COLO829 (cell line): ENCODE measurements around the gene RNGTT.
"Not testable (repeated sequence)": the region's sequence is repeated elsewhere in the genome, so short reads cannot be mapped to it uniquely, and the experiment has no call there.

Experiments
- DNase-seq: peaks from one replicate; pipeline ENCODE4 v3.0.0; 2012; ENCODE audit warnings: low spot score

Gene RNGTT

GRCh38 chr6:88963139-88964090 is at the start of gene RNGTT:
TSS of gene RNGTT (minus strand) at chr6:88963618. CDS start at chr6:88963409, 209 bp downstream.
- peak; percentile 99 for DNase-seq

- no peak for DNase-seq
These were observed 48.0 kb upstream of the RNGTT start for GRCh38 chr6:89011436-89011835.

- DNase-seq: no peak
These were observed 47.4 kb upstream of the RNGTT start for GRCh38 chr6:89010825-89011224.

GRCh38 chr6:89009624-89010059 is 46.2 kb upstream of the RNGTT start:
- DNase-seq: no peak

- DNase-seq: no peak
These were observed 45.5 kb upstream of the RNGTT start for GRCh38 chr6:89008815-89009374.

GRCh38 chr6:89008001-89008814 is 44.8 kb upstream of the RNGTT start:
- no peak for DNase-seq

GRCh38 chr6:89007209-89008000 is 44.0 kb upstream of the RNGTT start:
- no peak for DNase-seq

GRCh38 chr6:89002523-89002922 is 39.1 kb upstream of the RNGTT start:
- no peak for DNase-seq

GRCh38 chr6:88997327-88997726 is 33.9 kb upstream of the RNGTT start:
- DNase-seq: no peak

GRCh38 chr6:88992741-88993552 is 29.5 kb upstream of the RNGTT start:
- peak; percentile 91 for DNase-seq

- peak; percentile 78 for DNase-seq
These were observed 25.8 kb upstream of the RNGTT start for GRCh38 chr6:88989215-88989614.

GRCh38 chr6:88987922-88988321 is 24.5 kb upstream of the RNGTT start:
- DNase-seq: no peak

- DNase-seq: no peak
These were observed 22.5 kb upstream of the RNGTT start for GRCh38 chr6:88985901-88986300.

GRCh38 chr6:88984606-88985005 is 21.2 kb upstream of the RNGTT start:
- no peak for DNase-seq

- no peak for DNase-seq
These were observed 20.7 kb upstream of the RNGTT start for GRCh38 chr6:88984152-88984551.

- DNase-seq: no peak
These were observed 20.1 kb upstream of the RNGTT start for GRCh38 chr6:88983532-88983931.

- not testable (repeated sequence) for DNase-seq
These were observed 19.7 kb upstream of the RNGTT start for GRCh38 chr6:88983129-88983528.

- peak; percentile 53 for DNase-seq
These were observed 19.3 kb upstream of the RNGTT start for GRCh38 chr6:88982720-88983119.

- DNase-seq: no peak
These were observed 12.0 kb upstream of the RNGTT start for GRCh38 chr6:88975369-88975768.

- DNase-seq: no peak
These were observed 9.3 kb upstream of the RNGTT start for GRCh38 chr6:88972504-88973423.
